Measurements from ENCODE around the gene COL12A1. TPM values are rescaled to one million over a fixed set of nuclear protein-coding genes. Genes with fewer than 3 reads are reported as not detected.

COL12A1 gene
- total and polyA plus RNA-seq, 10 of the 15 experiments (the other 5 are each of a cell fraction or from before 2014, with no cell fraction given), result under 0.01 to 0.69 (median 0.11) TPM; not detected in 6

DNA sequence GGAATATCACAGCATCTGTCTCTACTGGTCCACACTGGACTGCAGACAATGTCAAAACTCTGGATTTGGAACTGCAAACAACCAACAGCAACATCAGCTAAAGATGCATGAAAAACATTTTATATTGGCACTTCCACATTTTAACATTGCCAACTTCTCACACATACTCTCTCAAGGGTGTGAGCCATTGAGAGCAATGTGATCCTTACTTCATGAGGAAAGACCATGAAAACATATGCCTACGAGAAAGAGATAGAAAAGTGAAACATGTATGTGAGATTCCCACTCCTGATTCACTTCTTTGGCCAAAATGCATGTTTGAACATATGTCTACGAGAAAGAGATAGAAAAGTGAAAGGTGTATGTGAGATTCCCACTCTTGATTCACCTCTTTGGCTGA lies 99.4 kb downstream of the COL12A1 start (continued):
- TF ChIP-seq KDM1A (IDR thresholded peaks at IDR 0.05; ENCODE audit: borderline replicate concordance) (no peak), ATF7 (IDR thresholded peaks at IDR 0.05; ENCODE audit: low read depth) (no peak)

DNA sequence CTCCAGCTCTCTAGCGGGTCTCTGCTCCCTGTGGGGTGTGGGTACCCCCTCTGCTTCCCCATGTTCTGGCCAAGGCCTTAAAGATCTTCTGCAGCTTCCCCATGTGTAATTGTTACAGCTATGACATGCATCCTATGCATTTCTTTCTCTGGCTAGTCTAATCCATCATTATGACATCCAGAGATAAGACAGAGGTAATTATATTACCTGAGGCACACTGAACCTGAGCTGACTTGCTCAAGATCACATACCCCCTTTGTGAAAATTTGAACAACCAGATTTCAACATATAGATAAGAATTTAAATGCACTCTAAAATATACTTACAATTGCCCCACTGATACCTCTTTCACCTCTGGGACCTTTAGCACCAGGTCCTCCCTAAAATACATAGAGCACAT lies 102.4 kb downstream of the COL12A1 start:
- H3K36me3 ChIP-seq (ENCODE audit: control insufficient read depth in 2 of 2, insufficient read depth in 2 of 2, low read length in 1 of 2), result no peaks in the 10 kb centered on the region
- ChIA-PET POLR2A (no interaction called here), RAD21 (ENCODE audit: unreplicated experiment) (no interaction called here), CTCF (interaction anchor here (1.0 kb wide), 1 partner anchor 694 kb away, joined by 3 read pairs; no protein-coding TSS in a partner anchor), SMC1A (ENCODE audit: uncharacterized antibody, unreplicated experiment) (interaction anchor here (1.1 kb wide), 1 partner anchor 694 kb away, joined by 3 read pairs; no protein-coding TSS in a partner anchor)
- no peak overlapping the region for H3K27ac ChIP-seq (ENCODE audit: control insufficient read depth, insufficient read depth)
- DNase-seq (ENCODE audit: low read depth, low spot score) (no peak), FAIRE-seq (no peak), ATAC-seq (no peak)
- no peaks in the 10 kb centered on the region for H3K9me3 ChIP-seq (replicated peaks; ENCODE audit: control insufficient read depth, insufficient read depth, low read length)
- no peaks in the 10 kb centered on the region for H3K4me1 ChIP-seq (ENCODE audit: control insufficient read depth, insufficient read depth, low read length)
- BruUV-seq (replicated peaks), result no TSS peak
- intact Hi-C loops (cut with micrococcal nuclease; ENCODE audit: unreplicated experiment), result no loop called here
- no peaks in the 10 kb centered on the region for H3K27me3 ChIP-seq (replicated peaks in 1 of 2; ENCODE audit: control insufficient read depth in 2 of 2, insufficient read depth in 2 of 2, low read length in 1 of 2)
- H2AFZ ChIP-seq (ENCODE audit: control insufficient read depth, low read depth, low read length), result no peak overlapping the region
- no peak overlapping the region for H3K4me3 ChIP-seq
- no peaks in the 10 kb centered on the region for H4K20me1 ChIP-seq (ENCODE audit: control insufficient read depth, insufficient read depth)
- in situ Hi-C loops (cut with MboI), result no loop called here
- WGBS (ENCODE audit: insufficient coverage, insufficient replicate concordance, low lambda C conversion rate, missing lambda C conversion rate), result 0% methylated on average over 1 of the region's 1 CpG
- H3K4me2 ChIP-seq (ENCODE audit: control insufficient read depth, insufficient read depth), result no peak overlapping the region
- no peak overlapping the region for H3K9ac ChIP-seq (ENCODE audit: control insufficient read depth, insufficient read depth, low read length)
- H3K79me2 ChIP-seq (ENCODE audit: control insufficient read depth, insufficient read depth, low read length), result no peaks in the 10 kb centered on the region
- no peak for TF ChIP-seq HDAC2 (IDR thresholded peaks at IDR 0.05)
- no peak for TF ChIP-seq MYB (IDR thresholded peaks at IDR 0.05; ENCODE audit: borderline replicate concordance, low read depth, low read length)
- TF ChIP-seq MXI1 (IDR thresholded peaks at IDR 0.05; ENCODE audit: low read depth, low read length), result no peak
- TF ChIP-seq ZNF24 (IDR thresholded peaks at IDR 0.05), result no peak
- TF ChIP-seq E2F8 (IDR thresholded peaks at IDR 0.05; ENCODE audit: low read depth, partially characterized antibody), result no peak
- TF ChIP-seq, protein P1, sequence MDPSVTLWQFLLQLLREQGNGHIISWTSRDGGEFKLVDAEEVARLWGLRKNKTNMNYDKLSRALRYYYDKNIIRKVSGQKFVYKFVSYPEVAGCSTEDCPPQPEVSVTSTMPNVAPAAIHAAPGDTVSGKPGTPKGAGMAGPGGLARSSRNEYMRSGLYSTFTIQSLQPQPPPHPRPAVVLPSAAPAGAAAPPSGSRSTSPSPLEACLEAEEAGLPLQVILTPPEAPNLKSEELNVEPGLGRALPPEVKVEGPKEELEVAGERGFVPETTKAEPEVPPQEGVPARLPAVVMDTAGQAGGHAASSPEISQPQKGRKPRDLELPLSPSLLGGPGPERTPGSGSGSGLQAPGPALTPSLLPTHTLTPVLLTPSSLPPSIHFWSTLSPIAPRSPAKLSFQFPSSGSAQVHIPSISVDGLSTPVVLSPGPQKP (IDR thresholded peaks at IDR 0.05; ENCODE audit: low read depth, low read length), result no peak
- TF ChIP-seq MEF2B (IDR thresholded peaks at IDR 0.05; ENCODE audit: partially characterized antibody, poor library complexity, severe bottlenecking), result no peak
- TF ChIP-seq POLR2AphosphoS5 (IDR thresholded peaks at IDR 0.05; ENCODE audit: low read length), result no peak
- TF ChIP-seq GATAD2B (conservative IDR thresholded peaks at IDR 0.05; ENCODE audit: low read depth), result no peak
- TF ChIP-seq, protein P2, sequence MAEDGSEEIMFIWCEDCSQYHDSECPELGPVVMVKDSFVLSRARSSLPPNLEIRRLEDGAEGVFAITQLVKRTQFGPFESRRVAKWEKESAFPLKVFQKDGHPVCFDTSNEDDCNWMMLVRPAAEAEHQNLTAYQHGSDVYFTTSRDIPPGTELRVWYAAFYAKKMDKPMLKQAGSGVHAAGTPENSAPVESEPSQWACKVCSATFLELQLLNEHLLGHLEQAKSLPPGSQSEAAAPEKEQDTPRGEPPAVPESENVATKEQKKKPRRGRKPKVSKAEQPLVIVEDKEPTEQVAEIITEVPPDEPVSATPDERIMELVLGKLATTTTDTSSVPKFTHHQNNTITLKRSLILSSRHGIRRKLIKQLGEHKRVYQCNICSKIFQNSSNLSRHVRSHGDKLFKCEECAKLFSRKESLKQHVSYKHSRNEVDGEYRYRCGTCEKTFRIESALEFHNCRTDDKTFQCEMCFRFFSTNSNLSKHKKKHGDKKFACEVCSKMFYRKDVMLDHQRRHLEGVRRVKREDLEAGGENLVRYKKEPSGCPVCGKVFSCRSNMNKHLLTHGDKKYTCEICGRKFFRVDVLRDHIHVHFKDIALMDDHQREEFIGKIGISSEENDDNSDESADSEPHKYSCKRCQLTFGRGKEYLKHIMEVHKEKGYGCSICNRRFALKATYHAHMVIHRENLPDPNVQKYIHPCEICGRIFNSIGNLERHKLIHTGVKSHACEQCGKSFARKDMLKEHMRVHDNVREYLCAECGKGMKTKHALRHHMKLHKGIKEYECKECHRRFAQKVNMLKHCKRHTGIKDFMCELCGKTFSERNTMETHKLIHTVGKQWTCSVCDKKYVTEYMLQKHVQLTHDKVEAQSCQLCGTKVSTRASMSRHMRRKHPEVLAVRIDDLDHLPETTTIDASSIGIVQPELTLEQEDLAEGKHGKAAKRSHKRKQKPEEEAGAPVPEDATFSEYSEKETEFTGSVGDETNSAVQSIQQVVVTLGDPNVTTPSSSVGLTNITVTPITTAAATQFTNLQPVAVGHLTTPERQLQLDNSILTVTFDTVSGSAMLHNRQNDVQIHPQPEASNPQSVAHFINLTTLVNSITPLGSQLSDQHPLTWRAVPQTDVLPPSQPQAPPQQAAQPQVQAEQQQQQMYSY (CRISPR knock-in tag; IDR thresholded peaks at IDR 0.05), result no peak
- TF ChIP-seq KLF5 (IDR thresholded peaks at IDR 0.05; ENCODE audit: partially characterized antibody), result no peak
- TF ChIP-seq, protein P3, sequence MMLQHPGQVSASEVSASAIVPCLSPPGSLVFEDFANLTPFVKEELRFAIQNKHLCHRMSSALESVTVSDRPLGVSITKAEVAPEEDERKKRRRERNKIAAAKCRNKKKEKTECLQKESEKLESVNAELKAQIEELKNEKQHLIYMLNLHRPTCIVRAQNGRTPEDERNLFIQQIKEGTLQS (IDR thresholded peaks at IDR 0.05; ENCODE audit: borderline replicate concordance, extremely low read depth, low read depth, low read length), result no peak
